Activated CD4-positive, alpha-beta T cell treated with anti-CD3 and anti-CD28 coated beads, Interleukin-2, Interleukin-6, amounts not matched to agents 100 ng/mL and 50 ng/mL, durations not matched to agents 16 hours and 8 hours (primary cell): Measurements from ENCODE around the gene UMAD1.

Experiments
- DNase-seq: peaks from one replicate; pipeline ENCODE4 v3.0.0-alpha.2; 2020

UMAD1 gene

GRCh38 chr7:7695111-7695817 is 54.7 kb downstream of the UMAD1 start:
- DNase-seq: no peak

GRCh38 chr7:7696458-7697119 is 56.0 kb downstream of the UMAD1 start:
- DNase-seq: no peak

- DNase-seq: no peak
Observed at GRCh38 chr7:7698930-7699329, 58.4 kb downstream of the UMAD1 start.

- DNase-seq: no peak
Observed at GRCh38 chr7:7699380-7699779, 58.8 kb downstream of the UMAD1 start.

- DNase-seq: no peak
Observed at GRCh38 chr7:7699970-7700369, 59.4 kb downstream of the UMAD1 start.

GRCh38 chr7:7701527-7701926 is 61.0 kb downstream of the UMAD1 start:
- DNase-seq: no peak

- DNase-seq: no peak
Observed at GRCh38 chr7:7702826-7703225, 62.3 kb downstream of the UMAD1 start.

GRCh38 chr7:7703427-7703826 is 62.9 kb downstream of the UMAD1 start:
- DNase-seq: no peak

GRCh38 chr7:7704867-7705266 is 64.3 kb downstream of the UMAD1 start:
- no peak for DNase-seq

- DNase-seq: no peak
Observed at GRCh38 chr7:7705318-7705717, 64.8 kb downstream of the UMAD1 start.

- peak; percentile 14 for DNase-seq
Observed at GRCh38 chr7:7706101-7706511, 65.6 kb downstream of the UMAD1 start.

- DNase-seq: no peak
Observed at GRCh38 chr7:7706556-7707172, 66.1 kb downstream of the UMAD1 start.

- no peak for DNase-seq
Observed at GRCh38 chr7:7707246-7707645, 66.7 kb downstream of the UMAD1 start.

- DNase-seq: no peak
Observed at GRCh38 chr7:7707806-7708205, 67.3 kb downstream of the UMAD1 start.

GRCh38 chr7:7709291-7709690 is 68.7 kb downstream of the UMAD1 start:
- DNase-seq: no peak

- no peak for DNase-seq
Observed at GRCh38 chr7:7710469-7710868, 69.9 kb downstream of the UMAD1 start.

- no peak for DNase-seq
Observed at GRCh38 chr7:7713730-7714129, 73.2 kb downstream of the UMAD1 start.

- no peak for DNase-seq
Observed at GRCh38 chr7:7718492-7718891, 77.9 kb downstream of the UMAD1 start, which contains the start of gene RPA3. Gene RPA3 (minus strand): TSS chr7:7718607. CDS start chr7:7640418, 78,189 bp downstream.

- DNase-seq: peak; percentile 90
Observed at GRCh38 chr7:7719236-7719635, 78.7 kb downstream of the UMAD1 start.

- no peak for DNase-seq
Observed at GRCh38 chr7:7720193-7720592, 79.6 kb downstream of the UMAD1 start.

GRCh38 chr7:7720750-7721621 is 80.4 kb downstream of the UMAD1 start:
- DNase-seq: no peak

- DNase-seq: no peak
Observed at GRCh38 chr7:7731732-7732131, 91.2 kb downstream of the UMAD1 start.

GRCh38 chr7:7732621-7733281 is 92.2 kb downstream of the UMAD1 start:
- DNase-seq: no peak
